ENCODE results near the gene TSPEAR. TPM values are rescaled to one million over a fixed set of nuclear protein-coding genes. Genes with fewer than 3 reads are reported as not detected.

Gene TSPEAR
- total and polyA plus RNA-seq, 8 donors = 0.05 to 0.29 (median 0.12) TPM; not detected in 4

DNA sequence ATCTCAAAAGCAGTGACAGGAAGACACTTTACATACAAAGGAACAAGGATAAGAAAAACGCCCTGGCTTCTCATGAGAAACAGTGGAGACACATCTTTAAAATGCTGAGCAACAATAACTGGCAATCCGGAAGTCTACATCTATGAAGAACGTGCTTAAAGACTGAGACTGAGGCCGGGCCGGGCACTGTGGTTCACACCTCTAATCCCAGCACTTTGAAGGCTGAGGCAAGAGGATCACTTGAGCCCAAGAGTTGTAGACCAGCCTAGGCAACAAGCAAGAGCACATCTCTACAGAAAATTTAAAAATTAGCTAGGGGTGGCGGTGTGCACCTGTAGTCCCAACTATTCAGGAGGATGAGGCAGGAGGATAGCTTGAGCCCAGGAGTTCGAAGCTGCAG lies 27.3 kb downstream of the TSPEAR start:
- TF ChIP-seq, protein P1, sequence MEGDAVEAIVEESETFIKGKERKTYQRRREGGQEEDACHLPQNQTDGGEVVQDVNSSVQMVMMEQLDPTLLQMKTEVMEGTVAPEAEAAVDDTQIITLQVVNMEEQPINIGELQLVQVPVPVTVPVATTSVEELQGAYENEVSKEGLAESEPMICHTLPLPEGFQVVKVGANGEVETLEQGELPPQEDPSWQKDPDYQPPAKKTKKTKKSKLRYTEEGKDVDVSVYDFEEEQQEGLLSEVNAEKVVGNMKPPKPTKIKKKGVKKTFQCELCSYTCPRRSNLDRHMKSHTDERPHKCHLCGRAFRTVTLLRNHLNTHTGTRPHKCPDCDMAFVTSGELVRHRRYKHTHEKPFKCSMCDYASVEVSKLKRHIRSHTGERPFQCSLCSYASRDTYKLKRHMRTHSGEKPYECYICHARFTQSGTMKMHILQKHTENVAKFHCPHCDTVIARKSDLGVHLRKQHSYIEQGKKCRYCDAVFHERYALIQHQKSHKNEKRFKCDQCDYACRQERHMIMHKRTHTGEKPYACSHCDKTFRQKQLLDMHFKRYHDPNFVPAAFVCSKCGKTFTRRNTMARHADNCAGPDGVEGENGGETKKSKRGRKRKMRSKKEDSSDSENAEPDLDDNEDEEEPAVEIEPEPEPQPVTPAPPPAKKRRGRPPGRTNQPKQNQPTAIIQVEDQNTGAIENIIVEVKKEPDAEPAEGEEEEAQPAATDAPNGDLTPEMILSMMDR (IDR thresholded peaks at IDR 0.05) = no peak
- TF ChIP-seq POLR2A (IDR thresholded peaks at IDR 0.05) (no peak), EP300 (IDR thresholded peaks at IDR 0.05) (no peak), POLR2AphosphoS5 (IDR thresholded peaks at IDR 0.05) (no peak)
- Histone ChIP-seq H3K27me3 (peaks cover 0 to 41% (median 32%) of the 10 kb centered on the region in 3 donors), H3K36me3 (no peaks in the 10 kb centered on the region), H3K9me3 (no peaks in the 10 kb centered on the region), H3K4me1 (no peaks in the 10 kb centered on the region), H3K27ac (no peak overlapping the region), H3K4me3 (no peak overlapping the region)
- DNase-seq = no peak
- 70 to 81% (median 75%) methylated on average over 7 of the region's 7 CpGs for WGBS, 5 donors
- intact Hi-C loops (cut with DNase I; ENCODE audit: low total_unique reads) = no loop called here

DNA sequence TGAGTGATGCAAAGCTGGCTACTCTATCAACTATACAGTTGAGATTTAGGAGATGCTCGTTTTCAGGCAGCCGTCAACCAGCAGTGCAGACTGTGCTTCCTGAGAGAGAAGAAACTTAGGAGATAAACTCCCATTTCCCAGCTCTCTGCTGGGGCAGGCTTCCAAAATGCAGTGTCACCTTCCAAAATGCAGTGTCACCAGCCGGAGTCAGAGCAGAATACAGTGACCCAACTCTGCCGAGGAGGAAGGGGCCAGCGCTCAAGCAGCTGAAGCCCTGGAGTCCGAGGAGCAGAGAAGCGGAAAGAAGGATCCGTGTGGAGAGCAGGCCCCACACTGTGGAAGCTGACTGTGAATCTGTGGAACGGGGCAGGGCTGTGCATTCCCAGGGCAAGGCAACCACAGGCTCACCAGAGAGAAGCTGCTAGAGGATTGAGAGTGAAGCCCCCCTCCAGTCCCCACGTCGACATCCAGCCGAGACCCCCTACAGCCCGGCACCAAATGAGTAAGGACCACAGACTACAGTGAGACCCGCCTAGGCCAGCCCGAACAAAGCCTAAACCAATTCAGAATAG lies 28.7 kb downstream of the TSPEAR start:
- no peak for DNase-seq
- no peaks in the 10 kb centered on the region for H3K9me3 ChIP-seq

GRCh38 chr21:44681861-44682579 lies 29.4 kb downstream of the TSPEAR start, which contains the start of gene KRTAP12-1:
TSS of gene KRTAP12-1 (minus strand) at chr21:44682163. CDS start at chr21:44682123, 40 bp downstream.
- Histone ChIP-seq H3K4me1 (no peaks in the 10 kb centered on the region), H3K27me3 (peaks cover 0 to 21% (median 16%) of the 10 kb centered on the region in 3 donors), H3K4me3 (no peak within 1 kb of the TSS), H3K9me3 (no peaks in the 10 kb centered on the region), H3K27ac (no peak within 1 kb of the TSS), H3K36me3 (no peaks in the 10 kb centered on the region)
- intact Hi-C loops (cut with DNase I; ENCODE audit: low total_unique reads) = no loop called here
- WGBS, 5 donors = 65 to 77% (median 71%) methylated on average over 17 to 23 of the region's 23 CpGs
- DNase-seq = no peak
- TF ChIP-seq POLR2A (IDR thresholded peaks at IDR 0.05) (no peak), POLR2AphosphoS5 (IDR thresholded peaks at IDR 0.05) (no peak), EP300 (IDR thresholded peaks at IDR 0.05) (no peak)
- TF ChIP-seq, protein P1 (IDR thresholded peaks at IDR 0.05) = no peak

More for the DNA sequence above, 28.7 kb downstream of the TSPEAR start:
- TF ChIP-seq POLR2AphosphoS5 (IDR thresholded peaks at IDR 0.05) (no peak), POLR2A (IDR thresholded peaks at IDR 0.05) (no peak), EP300 (IDR thresholded peaks at IDR 0.05) (no peak)
- TF ChIP-seq, protein P1 (IDR thresholded peaks at IDR 0.05) = no peak
- Histone ChIP-seq H3K27ac (no peak overlapping the region), H3K4me3 (no peak overlapping the region), H3K36me3 (no peaks in the 10 kb centered on the region), H3K27me3 (peaks cover 0 to 27% (median 22%) of the 10 kb centered on the region in 3 donors), H3K4me1 (no peaks in the 10 kb centered on the region)
- 75 to 79% (median 78%) methylated on average over 14 to 15 of the region's 15 CpGs for WGBS, 5 donors
- intact Hi-C loops (cut with DNase I; ENCODE audit: low total_unique reads) = no loop called here

- no peak overlapping the region for H3K4me3 ChIP-seq
- intact Hi-C loops (cut with DNase I; ENCODE audit: low total_unique reads) = no loop called here
- no peaks in the 10 kb centered on the region for H3K36me3 ChIP-seq
- H3K27ac ChIP-seq = no peak overlapping the region
- no peaks in the 10 kb centered on the region for H3K9me3 ChIP-seq
- peaks cover 0 to 12% (median 7%) of the 10 kb centered on the region in 3 donors for H3K27me3 ChIP-seq
- TF ChIP-seq, protein P1 (IDR thresholded peaks at IDR 0.05) = no peak
- no peak for TF ChIP-seq POLR2A (IDR thresholded peaks at IDR 0.05)
- TF ChIP-seq POLR2AphosphoS5 (IDR thresholded peaks at IDR 0.05) = no peak
- no peak for TF ChIP-seq EP300 (IDR thresholded peaks at IDR 0.05)
- 69 to 86% (median 77%) methylated on average over 8 to 11 of the region's 11 CpGs for WGBS, 5 donors
- no peaks in the 10 kb centered on the region for H3K4me1 ChIP-seq
- DNase-seq = no peak
Measured at GRCh38 chr21:44681152-44681551, 30.2 kb downstream of the TSPEAR start.
